ENCODE data around the gene HLTF.
A peak's percentile ranks its signal among the peaks of the same experiment; 100 is the strongest.
"Not testable (repeated sequence)": the region's sequence is repeated elsewhere in the genome, so short reads cannot be mapped to it uniquely, and the experiment has no call there.

HLTF gene

DNA sequence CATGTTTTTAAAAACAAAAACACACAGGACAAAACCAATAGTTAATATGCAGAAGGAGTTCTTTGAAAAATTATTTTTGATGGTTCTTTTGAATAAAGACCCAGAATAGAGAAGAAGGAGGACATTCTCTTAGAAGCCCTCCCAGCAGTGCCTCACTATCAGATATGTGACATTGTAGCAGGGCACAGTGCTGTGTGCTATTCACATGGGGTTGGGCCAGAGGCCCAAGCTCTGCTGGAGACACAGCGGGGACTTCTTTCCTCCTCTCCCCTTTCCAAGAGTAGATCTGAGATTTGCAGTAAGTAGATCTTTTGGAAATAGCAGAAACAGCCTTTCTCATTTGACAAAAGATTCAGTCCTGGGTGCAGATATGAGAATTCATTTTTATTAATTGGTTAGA, 88.7 kb downstream of the HLTF start:
- FAIRE-seq: no peak
- no peak for DNase-seq (ENCODE audit: insufficient read length, low spot score)

DNA sequence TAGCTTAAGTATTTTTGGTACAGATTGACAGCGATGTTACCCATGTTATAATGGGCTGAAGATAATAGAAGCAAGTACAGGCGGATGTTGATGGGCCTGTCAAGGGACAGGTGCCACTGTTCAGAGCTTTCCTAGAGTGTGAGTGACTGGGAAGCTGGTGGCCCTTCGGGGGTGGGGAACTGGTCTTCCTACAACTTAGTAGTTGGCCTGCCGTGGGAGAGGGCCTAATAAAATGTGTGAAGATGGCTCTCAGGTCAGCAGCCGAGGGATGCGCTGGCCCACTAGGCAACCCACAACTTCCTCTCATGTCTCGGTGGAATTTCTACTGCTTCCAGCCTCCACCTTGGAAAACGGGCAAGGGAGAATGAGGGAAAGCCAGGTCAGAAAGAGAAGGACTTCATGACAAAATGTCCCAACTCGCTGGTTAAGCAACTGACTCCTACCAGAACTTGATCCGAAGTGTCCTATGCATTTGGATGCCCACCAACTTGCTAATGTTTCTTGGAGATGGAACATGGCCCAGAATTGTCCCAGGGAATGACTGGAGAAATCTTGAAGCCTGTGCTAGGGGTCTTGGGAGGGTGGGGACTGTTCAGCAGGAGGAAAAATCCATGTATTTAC, 93.6 kb downstream of the HLTF start:
- DNase-seq (ENCODE audit: insufficient read length, low spot score): no peak
- FAIRE-seq: no peak

DNA sequence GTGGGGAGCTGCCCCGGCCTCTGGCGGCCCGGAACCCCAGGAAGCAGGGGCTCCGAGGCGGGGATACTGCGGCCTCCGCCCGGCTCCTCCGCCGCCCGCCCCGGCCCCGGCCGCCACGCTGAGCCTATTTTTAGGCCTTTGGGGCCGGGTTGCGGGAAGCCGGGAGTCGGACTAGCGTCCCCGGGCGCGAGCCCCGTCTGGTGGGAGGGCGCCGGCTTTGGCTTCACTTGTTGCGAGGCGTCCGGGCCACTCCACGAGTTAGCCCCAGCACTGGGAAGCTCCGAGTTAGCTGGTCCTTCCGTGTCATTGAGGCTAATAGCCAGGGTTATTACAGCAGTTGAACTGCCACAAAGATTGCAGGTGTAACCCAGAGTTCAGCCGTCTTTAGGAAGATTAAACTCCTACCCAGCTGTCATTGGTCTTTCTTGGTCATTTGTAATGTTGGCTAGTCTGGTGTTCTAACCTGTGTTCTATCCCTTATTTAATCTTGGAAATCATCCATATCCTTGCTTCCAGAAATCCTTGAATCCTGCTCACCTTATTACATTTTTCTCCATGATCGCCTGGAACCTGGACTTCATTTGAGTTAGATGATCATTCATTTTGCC, 94.2 kb downstream of the HLTF start:
- FAIRE-seq: no peak

DNA sequence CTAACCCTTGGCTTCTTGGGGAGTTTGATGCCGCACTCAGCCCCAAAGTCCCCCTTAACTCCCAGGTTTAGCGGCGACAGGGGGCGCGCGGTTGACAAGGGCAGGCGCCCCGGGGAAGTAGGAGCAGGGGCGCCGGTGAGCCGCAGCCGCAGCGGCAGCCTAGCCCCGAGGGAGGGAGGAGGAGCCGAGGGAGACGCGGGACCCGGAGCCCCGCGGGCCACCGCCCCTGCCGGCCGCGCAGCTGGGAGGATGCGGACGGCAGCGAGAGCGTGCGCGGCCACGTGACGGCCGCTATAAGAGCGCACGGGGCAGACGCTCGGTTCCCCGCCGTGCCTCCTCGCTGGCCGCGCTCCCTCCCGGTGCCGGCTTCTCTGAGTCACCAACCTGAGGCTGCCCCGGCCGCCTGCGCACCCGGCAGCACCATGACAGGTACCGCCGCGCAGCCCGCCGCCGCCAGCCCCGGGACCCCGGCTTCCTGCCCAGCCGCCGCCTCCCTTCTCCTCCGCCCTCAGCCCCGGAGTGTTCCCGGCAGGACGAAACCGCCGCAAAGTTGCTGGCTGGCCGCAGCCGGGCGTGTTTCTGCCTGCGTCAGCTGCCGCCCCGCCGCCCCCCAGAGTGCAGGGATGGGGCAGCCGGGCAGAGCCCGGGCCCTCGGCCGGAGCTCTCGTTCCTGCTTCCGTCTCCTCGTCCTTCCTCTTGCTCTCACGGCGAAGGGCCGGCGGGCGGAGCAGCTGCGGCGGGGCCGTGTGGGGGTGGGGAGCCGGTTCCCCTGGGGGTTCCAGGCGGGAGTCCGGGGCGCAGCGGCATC, 94.9 kb downstream of the HLTF start, which contains the start of gene GYG1:
GYG1 (plus strand) TSS at position 322 of the 808 bp plus-strand sequence; CDS start at position 423, 101 bp downstream.
- DNase-seq (ENCODE audit: insufficient read length, low spot score): peak; percentile 65
- FAIRE-seq: peak; percentile 23

More for the DNA sequence above, 94.2 kb downstream of the HLTF start:
- peak; percentile 23 for DNase-seq (ENCODE audit: insufficient read length, low spot score)

DNA sequence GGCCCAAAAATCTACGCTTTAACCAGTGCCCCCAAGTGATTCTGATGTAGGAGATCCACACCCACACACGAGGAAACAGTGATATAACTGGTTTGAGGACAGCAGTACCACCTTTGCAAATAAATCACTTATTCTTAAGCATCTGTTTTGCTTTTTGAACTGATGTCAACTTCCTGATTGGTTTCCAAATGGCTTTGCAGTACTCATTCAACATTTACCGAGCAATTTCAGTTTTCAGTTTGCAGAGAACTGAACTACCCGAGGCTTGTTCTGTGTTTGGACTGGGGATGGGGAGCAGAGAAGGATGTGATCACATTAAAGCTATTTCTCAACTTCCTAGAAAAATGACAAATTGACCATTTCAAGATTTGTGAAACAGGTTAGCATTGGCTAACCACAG, 96.1 kb downstream of the HLTF start:
- DNase-seq (ENCODE audit: insufficient read length, low spot score) (no peak), FAIRE-seq (no peak)

DNA sequence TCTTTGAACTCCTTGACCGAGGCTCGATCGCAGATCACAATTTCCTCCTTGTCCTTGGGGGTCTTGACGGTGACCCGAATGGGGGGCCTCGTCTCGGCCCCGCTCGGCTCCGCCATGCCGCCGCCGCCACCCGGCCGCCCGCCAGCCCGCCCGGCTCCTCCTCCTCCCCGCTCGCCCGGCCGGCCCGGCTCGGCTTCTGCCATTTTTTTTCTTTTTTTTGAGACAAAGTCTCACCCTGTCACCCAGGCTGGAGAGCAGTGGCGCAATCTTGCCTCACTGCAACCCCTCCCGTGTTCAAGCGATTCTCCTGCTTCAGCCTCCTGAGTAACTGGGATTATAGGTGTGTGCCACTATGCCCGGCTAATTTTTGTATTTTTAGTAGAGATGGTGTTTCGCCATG, 98.8 kb downstream of the HLTF start:
- not testable (repeated sequence) for DNase-seq (ENCODE audit: insufficient read length, low spot score); FAIRE-seq

DNA sequence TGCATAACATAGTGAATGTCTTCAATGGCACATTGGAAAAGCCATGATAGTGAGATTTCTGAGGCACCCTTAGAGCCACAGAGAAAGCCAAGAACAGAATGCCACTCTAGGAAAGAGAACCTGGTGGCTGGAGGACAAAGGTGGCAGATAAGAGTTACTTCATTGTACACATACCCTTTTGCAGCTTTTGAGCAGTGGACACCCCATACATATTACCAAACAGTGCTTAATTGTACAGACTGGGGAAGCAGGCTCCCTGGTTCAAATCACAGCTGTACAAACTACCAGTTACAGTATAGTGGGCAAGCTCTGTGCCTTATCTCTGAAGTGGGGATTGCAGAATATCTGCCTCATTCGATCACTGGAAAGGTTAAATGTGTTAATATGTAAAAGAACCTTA, 105.1 kb downstream of the HLTF start:
- no peak for FAIRE-seq
- no peak for DNase-seq (ENCODE audit: insufficient read length, low spot score)
